HepG2 (cell line): ENCODE results near the gene KIAA1614. TPM values are rescaled to one million over a fixed set of nuclear protein-coding genes. Genes with fewer than 3 reads are reported as not detected.
A peak's percentile ranks its signal among the peaks of the same experiment; 100 is the strongest.

Source experiments
- CAMTA2 ChIP-seq: sonication (generic); formaldehyde crosslinking; IDR thresholded peaks from 2 replicates; pipeline ENCODE4 v1.4.0; 2020; ENCODE audit warnings: mild to moderate bottlenecking, missing genetic modification reagents, borderline replicate concordance
- FOXO1 ChIP-seq: sonication (generic); formaldehyde crosslinking; IDR thresholded peaks from 2 replicates; pipeline ENCODE4 v1.4.0; 2020; ENCODE audit warnings: missing genetic modification reagents
- GMEB1 ChIP-seq: sonication (generic); formaldehyde crosslinking; IDR thresholded peaks from 2 replicates; pipeline ENCODE4 v1.5.1; 2020; ENCODE audit warnings: missing genetic modification reagents, mild to moderate bottlenecking, borderline replicate concordance
- HDAC2 ChIP-seq: sonication (generic); formaldehyde crosslinking; IDR thresholded peaks from 2 replicates; pipeline ENCODE4 v1.4.0; 2020; ENCODE audit warnings: missing genetic modification reagents
- HNRNPLL ChIP-seq: fragments of 200-400 bp; formaldehyde crosslinking; IDR thresholded peaks from 2 replicates; pipeline ENCODE4 v1.6.1; 2017; ENCODE audit warnings: mild to moderate bottlenecking, low read depth, low read length; ENCODE audit not compliant: poor library complexity, severe bottlenecking
- KAT8 ChIP-seq: IDR thresholded peaks from 2 replicates; pipeline ENCODE4 v1.6.1; 2016; ENCODE audit warnings: missing genetic modification reagents, missing compliant biosample characterization
- KDM2A ChIP-seq: sonication (generic); formaldehyde crosslinking; IDR thresholded peaks from 2 replicates; pipeline ENCODE4 v1.4.0; 2020; ENCODE audit warnings: low read depth, missing genetic modification reagents, borderline replicate concordance
- PHB2 ChIP-seq: fragments of 450-650 bp; IDR thresholded peaks from 2 replicates; pipeline ENCODE4 v1.6.1; 2018; ENCODE audit not compliant: partially characterized antibody
- POGZ ChIP-seq: sonication (generic); formaldehyde crosslinking; IDR thresholded peaks from 2 replicates; pipeline ENCODE4 v1.4.0; 2020; ENCODE audit warnings: mild to moderate bottlenecking, missing genetic modification reagents
- SP4 ChIP-seq: sonication (generic); formaldehyde crosslinking; IDR thresholded peaks from 2 replicates; pipeline ENCODE4 v1.8.1; 2023; ENCODE audit warnings: mild to moderate bottlenecking, missing genetic modification reagents
- ZMYM2 ChIP-seq: sonication (generic); formaldehyde crosslinking; IDR thresholded peaks from 2 replicates; pipeline ENCODE4 v1.8.0; 2022; ENCODE audit warnings: mild to moderate bottlenecking, missing genetic modification reagents
- ZNF17 ChIP-seq: sonication (generic); formaldehyde crosslinking; IDR thresholded peaks from 2 replicates; pipeline ENCODE4 v1.5.0; 2020; ENCODE audit warnings: mild to moderate bottlenecking, missing genetic modification reagents
- ZNF235 ChIP-seq: sonication (generic); formaldehyde crosslinking; IDR thresholded peaks from 2 replicates; pipeline ENCODE4 v1.8.1; 2023; ENCODE audit warnings: mild to moderate bottlenecking, missing genetic modification reagents, borderline replicate concordance
- ZNF292 ChIP-seq: sonication (generic); formaldehyde crosslinking; IDR thresholded peaks from 2 replicates; pipeline ENCODE4 v1.8.1; 2022; ENCODE audit warnings: mild to moderate bottlenecking, low read depth, missing genetic modification reagents, borderline replicate concordance
- ZNF460 ChIP-seq: sonication (generic); formaldehyde crosslinking; IDR thresholded peaks from 2 replicates; pipeline ENCODE4 v1.5.1; 2020; ENCODE audit warnings: missing genetic modification reagents, mild to moderate bottlenecking, borderline replicate concordance
- ZNF589 ChIP-seq: sonication (generic); formaldehyde crosslinking; conservative IDR thresholded peaks from 2 replicates; pipeline ENCODE4 v1.8.0; 2022; ENCODE audit warnings: mild to moderate bottlenecking, moderate library complexity, missing genetic modification reagents
- polyA plus RNA-seq, 8 experiments: library from polyadenylated mRNA; depleted of rRNA in 3 of 8; stranded (reverse) in 7 of 8; unstranded in 1 of 8; fragments of >200 nt; fragmentation: Illumina TruSeq in 4 of 8; extraction: Trizol in 4 of 8; gene quantifications; 2 replicates each; pipeline versions ENCODE4 v1.2.1 to v1.2.3, GENCODE V29; 2011 to 2016; ENCODE audit warnings: low read depth in 4 of 8, missing spikeins in 1 of 8, mixed read lengths in 1 of 8; ENCODE audit not compliant: insufficient read depth in 1 of 8
- total RNA-seq, 5 experiments: library from RNA; depleted of rRNA; stranded (reverse); fragments of >200 nt; fragmentation: Illumina TruSeq; extraction: Trizol; gene quantifications; 2 replicates each; pipeline ENCODE4 v1.2.3, GENCODE V29; 2016; ENCODE audit warnings: low read depth in 1 of 5
- TF ChIP-seq, protein P1 (sequence below), 2 experiments: sonication (generic) in 1 of 2; formaldehyde crosslinking in 1 of 2; IDR thresholded peaks; 2 replicates each; pipeline versions ENCODE4 v1.4.0 to v1.6.1; 2018 to 2020; ENCODE audit warnings: missing genetic modification reagents in 2 of 2, borderline replicate concordance in 1 of 2, low read depth in 1 of 2, mild to moderate bottlenecking in 1 of 2, missing biosample characterization in 1 of 2
- TF ChIP-seq, protein P2 (sequence below): IDR thresholded peaks from 2 replicates; pipeline ENCODE4 v1.4.0; 2020; ENCODE audit warnings: mild to moderate bottlenecking, missing genetic modification reagents
- TF ChIP-seq, protein P3 (sequence below): IDR thresholded peaks from 2 replicates; pipeline ENCODE4 v1.6.1; 2012; ENCODE audit warnings: inconsistent platforms

The KIAA1614 gene
- total and polyA plus RNA-seq, 2 of the 13 experiments (the other 11 are each of a cell fraction or from before 2014, with no cell fraction given) = 0.15 to 0.77 TPM

DNA sequence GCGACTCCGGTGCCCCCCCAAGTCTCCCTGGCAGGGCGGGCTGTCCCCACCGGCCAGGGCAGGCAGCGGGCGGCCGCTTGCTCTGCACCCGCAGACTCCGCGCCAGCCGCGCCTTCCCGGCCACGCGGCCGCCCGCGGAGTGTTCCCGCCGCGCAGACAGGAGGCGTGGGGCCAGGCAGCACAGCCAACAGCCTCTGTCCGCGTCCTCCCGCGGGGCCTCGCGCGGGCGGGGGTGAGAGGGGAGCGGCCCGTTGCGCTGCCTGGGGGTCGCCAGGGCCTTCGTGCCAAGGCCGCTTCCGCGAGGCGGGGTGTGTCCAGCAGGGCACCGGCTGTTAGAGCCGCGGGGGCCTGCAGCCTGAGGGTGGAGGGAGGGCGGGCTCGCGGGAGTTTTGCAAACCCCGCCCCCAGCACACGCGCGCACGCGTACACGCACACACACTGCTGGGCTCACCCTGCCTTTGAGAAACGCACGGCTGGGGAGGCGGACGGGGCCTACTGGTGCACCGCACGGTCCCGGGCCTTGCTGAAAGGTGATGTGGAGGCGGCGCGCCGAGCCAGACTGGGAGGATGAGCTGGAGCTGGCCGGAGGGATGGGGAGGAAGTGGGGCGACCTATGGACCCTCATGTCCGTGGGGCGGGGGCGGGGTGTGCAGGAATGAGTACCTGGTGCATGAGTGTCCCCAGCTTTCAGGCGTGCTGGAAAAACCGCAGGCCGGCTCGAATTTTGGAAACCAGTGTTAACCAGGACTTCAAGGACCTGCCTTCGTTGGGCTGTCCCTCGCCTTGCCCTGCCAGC lies 41.5 kb downstream of the KIAA1614 start (continued):
- TF ChIP-seq GMEB1 (CRISPR knock-in tag) (0 out of 2 replicates have a peak, but pooled peaks have one; percentile 26), FOXO1 (no peak), CAMTA2 (CRISPR knock-in tag) (0 out of 2 replicates have a peak, but pooled peaks have one; percentile 10), PHB2 (no peak), ZNF460 (CRISPR knock-in tag) (no peak), SP4 (CRISPR knock-in tag) (peak; percentile 42; the same call in 1 of the 2 replicates), KDM2A (CRISPR knock-in tag) (peak; percentile 58; the same call in 1 of the 2 replicates), ZNF292 (CRISPR knock-in tag) (no peak), HDAC2 (CRISPR knock-in tag) (peak; percentile 50), ZMYM2 (CRISPR knock-in tag) (0 out of 2 replicates have a peak, but pooled peaks have one; percentile 30), ZNF589 (CRISPR knock-in tag) (0 out of 2 replicates have a peak, but pooled peaks have one; percentile 46), ZNF235 (CRISPR knock-in tag) (0 out of 2 replicates have a peak, but pooled peaks have one; percentile 67), ZNF17 (CRISPR knock-in tag) (no peak), HNRNPLL (peak; percentile 54), KAT8 (CRISPR knock-in tag) (no peak), POGZ (CRISPR knock-in tag) (peak; percentile 54; the same call in 1 of the 2 replicates)
- TF ChIP-seq, protein P1, sequence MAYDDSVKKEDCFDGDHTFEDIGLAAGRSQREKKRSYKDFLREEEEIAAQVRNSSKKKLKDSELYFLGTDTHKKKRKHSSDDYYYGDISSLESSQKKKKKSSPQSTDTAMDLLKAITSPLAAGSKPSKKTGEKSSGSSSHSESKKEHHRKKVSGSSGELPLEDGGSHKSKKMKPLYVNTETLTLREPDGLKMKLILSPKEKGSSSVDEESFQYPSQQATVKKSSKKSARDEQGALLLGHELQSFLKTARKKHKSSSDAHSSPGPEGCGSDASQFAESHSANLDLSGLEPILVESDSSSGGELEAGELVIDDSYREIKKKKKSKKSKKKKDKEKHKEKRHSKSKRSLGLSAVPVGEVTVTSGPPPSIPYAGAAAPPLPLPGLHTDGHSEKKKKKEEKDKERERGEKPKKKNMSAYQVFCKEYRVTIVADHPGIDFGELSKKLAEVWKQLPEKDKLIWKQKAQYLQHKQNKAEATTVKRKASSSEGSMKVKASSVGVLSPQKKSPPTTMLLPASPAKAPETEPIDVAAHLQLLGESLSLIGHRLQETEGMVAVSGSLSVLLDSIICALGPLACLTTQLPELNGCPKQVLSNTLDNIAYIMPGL (CRISPR knock-in tag; IDR thresholded peaks at IDR 0.05; ENCODE audit: borderline replicate concordance in 1 of 2, low read depth in 1 of 2) = peak in 1 of 2 experiments; percentile 56; a peak in 3 of 4 replicates
- TF ChIP-seq, protein P2, sequence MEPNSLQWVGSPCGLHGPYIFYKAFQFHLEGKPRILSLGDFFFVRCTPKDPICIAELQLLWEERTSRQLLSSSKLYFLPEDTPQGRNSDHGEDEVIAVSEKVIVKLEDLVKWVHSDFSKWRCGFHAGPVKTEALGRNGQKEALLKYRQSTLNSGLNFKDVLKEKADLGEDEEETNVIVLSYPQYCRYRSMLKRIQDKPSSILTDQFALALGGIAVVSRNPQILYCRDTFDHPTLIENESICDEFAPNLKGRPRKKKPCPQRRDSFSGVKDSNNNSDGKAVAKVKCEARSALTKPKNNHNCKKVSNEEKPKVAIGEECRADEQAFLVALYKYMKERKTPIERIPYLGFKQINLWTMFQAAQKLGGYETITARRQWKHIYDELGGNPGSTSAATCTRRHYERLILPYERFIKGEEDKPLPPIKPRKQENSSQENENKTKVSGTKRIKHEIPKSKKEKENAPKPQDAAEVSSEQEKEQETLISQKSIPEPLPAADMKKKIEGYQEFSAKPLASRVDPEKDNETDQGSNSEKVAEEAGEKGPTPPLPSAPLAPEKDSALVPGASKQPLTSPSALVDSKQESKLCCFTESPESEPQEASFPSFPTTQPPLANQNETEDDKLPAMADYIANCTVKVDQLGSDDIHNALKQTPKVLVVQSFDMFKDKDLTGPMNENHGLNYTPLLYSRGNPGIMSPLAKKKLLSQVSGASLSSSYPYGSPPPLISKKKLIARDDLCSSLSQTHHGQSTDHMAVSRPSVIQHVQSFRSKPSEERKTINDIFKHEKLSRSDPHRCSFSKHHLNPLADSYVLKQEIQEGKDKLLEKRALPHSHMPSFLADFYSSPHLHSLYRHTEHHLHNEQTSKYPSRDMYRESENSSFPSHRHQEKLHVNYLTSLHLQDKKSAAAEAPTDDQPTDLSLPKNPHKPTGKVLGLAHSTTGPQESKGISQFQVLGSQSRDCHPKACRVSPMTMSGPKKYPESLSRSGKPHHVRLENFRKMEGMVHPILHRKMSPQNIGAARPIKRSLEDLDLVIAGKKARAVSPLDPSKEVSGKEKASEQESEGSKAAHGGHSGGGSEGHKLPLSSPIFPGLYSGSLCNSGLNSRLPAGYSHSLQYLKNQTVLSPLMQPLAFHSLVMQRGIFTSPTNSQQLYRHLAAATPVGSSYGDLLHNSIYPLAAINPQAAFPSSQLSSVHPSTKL (CRISPR knock-in tag) = 0 out of 2 replicates have a peak, but pooled peaks have one; percentile 9
- TF ChIP-seq, protein P3, sequence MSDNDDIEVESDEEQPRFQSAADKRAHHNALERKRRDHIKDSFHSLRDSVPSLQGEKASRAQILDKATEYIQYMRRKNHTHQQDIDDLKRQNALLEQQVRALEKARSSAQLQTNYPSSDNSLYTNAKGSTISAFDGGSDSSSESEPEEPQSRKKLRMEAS = peak; percentile 26; the same call in 1 of the 2 replicates
